ENCODE data around the gene C1QL2.

Gene C1QL2

DNA sequence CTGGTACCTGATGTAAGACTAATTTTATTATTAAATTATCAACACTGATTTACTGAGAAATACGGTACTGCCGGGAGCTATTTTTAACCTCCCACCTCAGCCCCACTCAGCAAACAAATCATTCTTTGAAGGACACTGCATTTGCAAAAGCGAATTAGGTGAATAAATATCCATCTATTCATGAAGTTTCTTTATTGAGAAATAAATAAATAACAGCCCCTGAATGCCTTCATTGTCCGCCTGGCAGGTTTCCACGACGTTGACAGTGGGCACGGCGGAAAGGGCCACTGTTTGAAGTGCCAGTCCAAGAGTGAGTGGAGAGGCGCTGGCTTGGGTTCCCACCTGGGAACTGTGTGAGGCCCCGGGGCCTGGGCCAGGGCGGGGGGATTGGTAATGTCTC lies 15.7 kb downstream of the C1QL2 start:
- Histone ChIP-seq H3K27ac (ENCODE audit: low read depth, low read length) (no peak overlapping the region), H3K27me3 (ENCODE audit: insufficient read depth, low read length) (peaks cover 96% of the 10 kb centered on the region), H2AFZ (ENCODE audit: low read length, unreplicated experiment) (no peak overlapping the region), H3K36me3 (ENCODE audit: insufficient read depth, low read length) (no peaks in the 10 kb centered on the region), H3K4me1 (ENCODE audit: control insufficient read depth, insufficient read depth, low read length, unreplicated experiment) (no peaks in the 10 kb centered on the region), H3K79me2 (ENCODE audit: control insufficient read depth, insufficient read depth, low read length, unreplicated experiment) (no peaks in the 10 kb centered on the region), H3K4me3 (ENCODE audit: low read depth, low read length) (no peak overlapping the region)

DNA sequence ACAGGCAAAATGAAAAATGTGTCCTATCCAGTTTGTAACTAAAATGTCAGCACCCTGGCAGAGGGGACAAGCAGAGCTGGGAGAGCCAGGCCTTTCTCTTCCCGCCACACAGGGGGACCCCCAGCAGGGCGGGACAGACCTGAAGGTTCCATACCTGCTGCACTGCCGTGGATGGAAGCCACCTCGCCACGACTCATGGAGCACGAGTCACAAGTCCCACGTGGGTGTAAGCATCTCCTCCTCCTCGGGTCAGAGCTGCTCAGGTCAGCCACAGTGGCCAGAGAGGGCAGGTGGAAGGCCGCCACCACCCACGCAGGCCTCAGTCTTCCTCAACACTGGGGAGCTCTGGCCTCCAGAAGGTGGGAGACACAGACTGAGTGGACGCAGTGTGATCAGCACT lies 21.0 kb downstream of the C1QL2 start:
- H2AFZ ChIP-seq (ENCODE audit: low read length, unreplicated experiment) = no peak overlapping the region
- H3K27ac ChIP-seq (ENCODE audit: low read depth, low read length) = no peak overlapping the region
- H3K4me3 ChIP-seq (ENCODE audit: low read depth, low read length) = no peak overlapping the region
- no peaks in the 10 kb centered on the region for H3K79me2 ChIP-seq (ENCODE audit: control insufficient read depth, insufficient read depth, low read length, unreplicated experiment)
- H3K27me3 ChIP-seq (ENCODE audit: insufficient read depth, low read length) = peaks cover 88% of the 10 kb centered on the region
- no peaks in the 10 kb centered on the region for H3K36me3 ChIP-seq (ENCODE audit: insufficient read depth, low read length)
- no peaks in the 10 kb centered on the region for H3K4me1 ChIP-seq (ENCODE audit: control insufficient read depth, insufficient read depth, low read length, unreplicated experiment)

DNA sequence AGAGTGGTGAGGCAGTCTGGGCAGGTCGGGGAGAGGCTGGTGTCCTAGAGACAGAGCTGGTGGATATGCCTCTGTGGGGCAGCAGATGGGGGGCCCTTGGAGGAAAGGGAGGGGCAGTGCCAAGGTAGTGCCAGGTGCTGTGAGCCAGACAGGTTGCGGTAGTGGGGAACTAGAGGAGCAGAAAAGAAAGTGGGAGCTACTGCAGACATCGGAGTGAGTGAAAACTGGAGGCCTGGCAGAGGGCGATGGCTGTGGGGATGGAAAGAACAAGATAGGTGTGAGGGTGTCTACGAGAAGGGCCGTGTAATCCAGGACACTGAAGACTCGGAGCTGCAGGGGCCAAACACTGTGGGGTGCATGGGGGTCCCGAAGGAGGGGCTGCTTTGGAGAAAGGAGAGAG lies 21.7 kb downstream of the C1QL2 start:
- no peaks in the 10 kb centered on the region for H3K36me3 ChIP-seq (ENCODE audit: insufficient read depth, low read length)
- no peaks in the 10 kb centered on the region for H3K79me2 ChIP-seq (ENCODE audit: control insufficient read depth, insufficient read depth, low read length, unreplicated experiment)
- no peak overlapping the region for H2AFZ ChIP-seq (ENCODE audit: low read length, unreplicated experiment)
- no peak overlapping the region for H3K4me3 ChIP-seq (ENCODE audit: low read depth, low read length)
- peaks cover 88% of the 10 kb centered on the region for H3K27me3 ChIP-seq (ENCODE audit: insufficient read depth, low read length)
- no peak overlapping the region for H3K27ac ChIP-seq (ENCODE audit: low read depth, low read length)
- no peaks in the 10 kb centered on the region for H3K4me1 ChIP-seq (ENCODE audit: control insufficient read depth, insufficient read depth, low read length, unreplicated experiment)

DNA sequence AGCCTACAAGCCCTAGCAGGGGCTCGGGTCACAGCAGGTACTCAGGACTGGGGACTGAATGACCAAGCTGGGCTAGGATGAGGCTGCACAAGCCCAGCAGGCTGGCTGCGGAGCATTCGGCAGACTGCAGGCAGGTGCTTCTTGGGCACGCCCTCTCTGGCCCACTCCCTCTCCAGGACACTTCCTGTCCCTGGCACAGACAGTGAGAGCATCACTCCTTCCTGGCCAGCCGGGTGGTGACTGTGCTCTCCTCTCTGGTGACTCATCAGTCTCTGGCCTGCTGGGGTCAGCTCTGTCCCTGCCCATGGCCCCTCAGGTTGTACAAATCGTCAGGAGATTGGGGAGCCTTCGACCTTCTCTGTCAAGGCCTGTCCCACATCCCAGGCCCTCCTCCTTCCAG lies 22.5 kb downstream of the C1QL2 start:
- peaks cover 83% of the 10 kb centered on the region for H3K27me3 ChIP-seq (ENCODE audit: insufficient read depth, low read length)
- H3K79me2 ChIP-seq (ENCODE audit: control insufficient read depth, insufficient read depth, low read length, unreplicated experiment) = no peaks in the 10 kb centered on the region
- H3K4me1 ChIP-seq (ENCODE audit: control insufficient read depth, insufficient read depth, low read length, unreplicated experiment) = no peaks in the 10 kb centered on the region
- H2AFZ ChIP-seq (ENCODE audit: low read length, unreplicated experiment) = no peak overlapping the region
- H3K36me3 ChIP-seq (ENCODE audit: insufficient read depth, low read length) = no peaks in the 10 kb centered on the region
- H3K4me3 ChIP-seq (ENCODE audit: low read depth, low read length) = no peak overlapping the region
- no peak overlapping the region for H3K27ac ChIP-seq (ENCODE audit: low read depth, low read length)

DNA sequence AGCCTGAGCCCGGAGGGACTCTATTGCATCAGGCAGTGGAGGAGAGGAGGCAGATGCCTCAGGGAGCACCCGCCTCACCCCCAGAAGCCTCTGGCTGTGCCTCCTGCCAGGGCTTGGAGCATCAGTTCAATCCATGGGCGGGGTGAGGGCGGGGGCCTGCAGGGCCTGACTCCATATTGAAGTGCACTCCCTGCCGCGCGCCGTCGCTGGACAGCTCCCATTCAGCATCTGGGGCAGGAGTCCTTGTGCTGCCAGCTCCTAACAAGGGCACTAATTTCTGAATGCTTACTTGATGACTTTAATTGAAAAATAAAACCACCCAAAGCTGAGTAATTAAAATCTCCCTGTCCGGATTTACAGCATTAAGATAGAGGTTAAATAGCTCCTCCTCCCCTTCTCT lies 23.8 kb downstream of the C1QL2 start:
- H3K4me3 ChIP-seq (ENCODE audit: low read depth, low read length) = no peak overlapping the region
- peaks cover 83% of the 10 kb centered on the region for H3K27me3 ChIP-seq (ENCODE audit: insufficient read depth, low read length)
- no peak overlapping the region for H3K27ac ChIP-seq (ENCODE audit: low read depth, low read length)
- no peaks in the 10 kb centered on the region for H3K79me2 ChIP-seq (ENCODE audit: control insufficient read depth, insufficient read depth, low read length, unreplicated experiment)
- H3K4me1 ChIP-seq (ENCODE audit: control insufficient read depth, insufficient read depth, low read length, unreplicated experiment) = no peaks in the 10 kb centered on the region
- no peaks in the 10 kb centered on the region for H3K36me3 ChIP-seq (ENCODE audit: insufficient read depth, low read length)
- no peak overlapping the region for H2AFZ ChIP-seq (ENCODE audit: low read length, unreplicated experiment)

DNA sequence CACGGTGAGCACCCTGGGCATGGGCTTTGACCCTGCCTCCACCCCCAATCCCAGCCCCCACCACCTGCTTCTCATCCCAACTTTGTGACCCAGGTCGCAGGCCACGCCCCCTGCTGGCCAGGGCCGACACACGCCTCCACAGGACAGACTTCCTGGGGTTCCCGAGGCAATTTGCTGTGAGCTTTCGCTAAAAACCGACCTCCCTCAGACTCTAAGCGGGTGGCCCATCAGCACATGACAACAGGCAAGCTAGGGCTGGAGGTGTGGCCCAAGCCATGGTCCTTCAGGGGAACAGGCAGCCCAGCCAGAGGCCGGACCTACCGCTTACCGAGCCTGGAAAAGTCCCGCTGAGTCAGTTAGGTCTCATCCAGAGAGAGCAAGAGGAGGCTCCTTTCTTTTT lies 31.9 kb downstream of the C1QL2 start:
- Histone ChIP-seq H3K4me3 (ENCODE audit: low read depth, low read length) (no peak overlapping the region), H3K36me3 (ENCODE audit: insufficient read depth, low read length) (no peaks in the 10 kb centered on the region), H3K79me2 (ENCODE audit: control insufficient read depth, insufficient read depth, low read length, unreplicated experiment) (no peaks in the 10 kb centered on the region), H3K27me3 (ENCODE audit: insufficient read depth, low read length) (peaks cover 77% of the 10 kb centered on the region), H3K4me1 (ENCODE audit: control insufficient read depth, insufficient read depth, low read length, unreplicated experiment) (no peaks in the 10 kb centered on the region), H2AFZ (ENCODE audit: low read length, unreplicated experiment) (no peak overlapping the region), H3K27ac (ENCODE audit: low read depth, low read length) (no peak overlapping the region)

DNA sequence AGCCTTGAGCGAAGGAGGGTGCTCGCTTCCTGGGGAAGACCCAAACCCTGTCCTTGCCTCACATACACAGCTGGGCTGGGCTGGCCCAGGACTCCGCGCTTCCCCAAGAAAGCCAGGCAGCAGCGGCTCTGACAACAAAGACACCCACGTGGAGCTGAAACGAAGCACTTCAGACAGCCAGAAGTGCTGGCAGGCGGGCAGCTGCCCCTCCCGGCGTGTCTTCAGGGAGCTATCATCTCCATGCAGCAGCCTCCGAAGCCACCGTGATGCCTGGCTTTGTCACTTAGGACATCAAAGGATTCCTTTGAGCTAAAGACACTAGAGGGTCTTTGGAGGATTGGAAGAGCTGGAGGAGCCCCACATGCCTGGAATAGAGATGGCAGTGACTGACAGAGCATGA lies 35.2 kb downstream of the C1QL2 start:
- Histone ChIP-seq H3K27ac (ENCODE audit: low read depth, low read length) (no peak overlapping the region), H2AFZ (ENCODE audit: low read length, unreplicated experiment) (no peak overlapping the region), H3K79me2 (ENCODE audit: control insufficient read depth, insufficient read depth, low read length, unreplicated experiment) (no peaks in the 10 kb centered on the region), H3K4me1 (ENCODE audit: control insufficient read depth, insufficient read depth, low read length, unreplicated experiment) (no peaks in the 10 kb centered on the region), H3K27me3 (ENCODE audit: insufficient read depth, low read length) (peaks cover 82% of the 10 kb centered on the region), H3K36me3 (ENCODE audit: insufficient read depth, low read length) (no peaks in the 10 kb centered on the region), H3K4me3 (ENCODE audit: low read depth, low read length) (no peak overlapping the region)

DNA sequence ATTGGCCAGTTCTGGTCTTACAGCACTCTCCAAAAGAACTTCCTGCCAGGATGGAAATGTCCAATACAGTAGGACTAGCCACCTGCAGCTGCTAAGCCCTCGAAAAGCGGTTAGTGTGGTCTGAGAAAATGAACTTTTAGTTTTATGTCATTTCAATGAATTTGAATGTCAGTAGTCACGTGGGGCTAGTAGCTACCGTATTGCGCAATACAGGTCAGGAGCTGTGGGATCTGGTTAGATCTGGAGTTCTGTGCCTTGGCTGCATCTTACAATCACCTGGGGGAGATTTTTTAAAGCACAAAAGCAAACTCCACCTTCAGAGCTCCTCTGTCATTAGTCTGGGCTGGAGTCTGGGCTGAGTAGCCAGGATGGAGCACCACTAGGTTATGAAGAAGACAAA lies 35.9 kb downstream of the C1QL2 start:
- Histone ChIP-seq H3K79me2 (ENCODE audit: control insufficient read depth, insufficient read depth, low read length, unreplicated experiment) (no peaks in the 10 kb centered on the region), H2AFZ (ENCODE audit: low read length, unreplicated experiment) (no peak overlapping the region), H3K27ac (ENCODE audit: low read depth, low read length) (no peak overlapping the region), H3K36me3 (ENCODE audit: insufficient read depth, low read length) (no peaks in the 10 kb centered on the region), H3K4me3 (ENCODE audit: low read depth, low read length) (no peak overlapping the region), H3K4me1 (ENCODE audit: control insufficient read depth, insufficient read depth, low read length, unreplicated experiment) (no peaks in the 10 kb centered on the region), H3K27me3 (ENCODE audit: insufficient read depth, low read length) (peaks cover 85% of the 10 kb centered on the region)

DNA sequence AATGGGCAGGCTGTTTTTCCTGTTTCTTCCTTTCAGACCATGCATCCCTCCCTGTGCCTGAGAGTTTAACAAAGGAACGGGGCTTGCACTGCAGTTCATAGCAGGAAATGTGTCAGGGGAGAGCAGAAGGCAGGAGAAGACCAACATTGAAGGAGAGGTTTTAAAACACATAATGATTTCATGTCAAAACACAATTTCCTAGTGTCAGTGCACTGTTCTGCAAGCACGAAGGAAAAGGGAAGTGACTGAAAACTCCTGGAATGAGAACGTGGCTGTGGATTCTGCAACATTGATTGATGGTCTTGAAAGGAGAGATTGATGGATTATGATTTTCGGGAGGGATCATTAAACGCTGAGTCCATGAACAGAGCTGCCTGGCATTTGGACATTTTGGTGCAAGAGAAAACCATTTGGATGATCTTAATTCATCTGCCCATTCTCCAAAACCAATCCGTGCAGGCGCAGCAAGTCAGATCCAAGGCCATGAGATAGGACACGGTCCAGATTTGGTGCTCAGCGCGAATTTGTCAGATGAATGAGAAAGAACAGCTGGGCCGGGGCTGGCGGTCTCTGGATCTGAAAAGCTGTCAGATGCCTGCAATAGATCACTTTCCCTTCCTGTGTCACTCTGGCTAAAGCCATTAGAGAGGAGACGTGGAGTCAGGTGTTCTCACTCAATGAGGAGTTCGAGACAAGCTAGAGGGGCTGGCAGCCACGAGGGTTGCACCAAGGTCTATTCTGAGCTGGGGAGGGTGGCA lies 38.4 kb downstream of the C1QL2 start:
- Histone ChIP-seq H3K27me3 (ENCODE audit: insufficient read depth, low read length) (peaks cover 94% of the 10 kb centered on the region), H3K79me2 (ENCODE audit: control insufficient read depth, insufficient read depth, low read length, unreplicated experiment) (no peaks in the 10 kb centered on the region), H3K36me3 (ENCODE audit: insufficient read depth, low read length) (no peaks in the 10 kb centered on the region), H2AFZ (ENCODE audit: low read length, unreplicated experiment) (no peak overlapping the region), H3K4me3 (ENCODE audit: low read depth, low read length) (no peak overlapping the region), H3K4me1 (ENCODE audit: control insufficient read depth, insufficient read depth, low read length, unreplicated experiment) (no peaks in the 10 kb centered on the region), H3K27ac (ENCODE audit: low read depth, low read length) (no peak overlapping the region)

DNA sequence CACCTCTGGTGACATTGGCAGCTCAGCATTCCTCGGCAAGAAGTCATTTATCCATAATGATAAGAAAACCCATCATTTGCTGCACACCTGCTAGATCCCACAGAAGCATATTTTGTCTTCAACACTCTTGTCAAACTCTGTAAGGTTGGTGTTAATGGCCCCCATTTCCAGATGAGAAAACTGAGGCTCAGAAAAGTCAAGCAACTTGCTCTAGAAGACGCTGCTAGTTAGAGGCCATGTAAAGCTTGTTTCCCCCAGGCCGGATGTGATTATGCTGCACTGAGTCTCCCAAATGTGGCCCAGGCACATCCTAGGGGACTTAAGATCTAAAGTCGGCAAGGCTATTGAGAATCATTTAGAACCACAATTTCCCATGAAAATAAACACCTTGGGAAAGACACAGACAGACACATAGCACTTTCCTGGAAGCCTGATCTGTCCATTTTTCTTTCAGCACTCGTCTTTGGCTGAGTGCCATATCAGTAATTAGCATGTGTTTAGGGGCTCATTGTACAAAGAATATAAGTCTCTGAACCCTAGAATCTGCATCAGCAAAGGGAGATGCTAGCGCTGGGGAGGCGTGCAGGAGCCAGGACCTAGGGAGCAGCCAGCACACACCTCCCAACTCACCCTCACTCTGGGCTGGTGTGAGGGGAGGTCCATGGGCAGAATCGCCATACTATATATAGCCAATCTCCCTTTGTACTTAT lies 39.3 kb downstream of the C1QL2 start:
- Histone ChIP-seq H3K4me3 (ENCODE audit: low read depth, low read length) (no peak overlapping the region), H2AFZ (ENCODE audit: low read length, unreplicated experiment) (no peak overlapping the region), H3K27ac (ENCODE audit: low read depth, low read length) (no peak overlapping the region)

More for the DNA sequence above, 39.3 kb downstream of the C1QL2 start:
- H3K4me1 ChIP-seq (ENCODE audit: control insufficient read depth, insufficient read depth, low read length, unreplicated experiment) = no peaks in the 10 kb centered on the region
- H3K27me3 ChIP-seq (ENCODE audit: insufficient read depth, low read length) = peaks cover 92% of the 10 kb centered on the region
- H3K79me2 ChIP-seq (ENCODE audit: control insufficient read depth, insufficient read depth, low read length, unreplicated experiment) = no peaks in the 10 kb centered on the region
- no peaks in the 10 kb centered on the region for H3K36me3 ChIP-seq (ENCODE audit: insufficient read depth, low read length)
